ENCODE data around the gene C11orf24. TPM values are rescaled to one million over a fixed set of nuclear protein-coding genes. Genes with fewer than 3 reads are reported as not detected.
A peak's percentile ranks its signal among the peaks of the same experiment; 100 is the strongest.

Gene C11orf24
- total and polyA plus RNA-seq, 2 donors (not counting 1 experiment from before 2014, with no cell fraction given), result 88.6 to 94.2 TPM

GRCh38 chr11:68261749-68262543 is 9.8 kb downstream of the C11orf24 start:
- 96% methylated on average over 24 of the region's 24 CpGs for WGBS (ENCODE audit: insufficient coverage)

More at GRCh38 chr11:68261749-68262543, 9.8 kb downstream of the C11orf24 start:
- intact Hi-C loops (cut with micrococcal nuclease), result no loop called here
- peaks cover 36% of the 10 kb centered on the region for H3K79me2 ChIP-seq (ENCODE audit: control insufficient read depth, insufficient read depth, low read length)
- H3K9ac ChIP-seq (ENCODE audit: low read length), result no peak overlapping the region
- peaks cover 0 to 3% (median 0%) of the 10 kb centered on the region in 3 donors for H3K9me3 ChIP-seq (ENCODE audit: control extremely low read depth in 1 of 3, control insufficient read depth in 2 of 3, insufficient read depth in 1 of 3, low read length in 2 of 3)
- no peak overlapping the region for H3K4me3 ChIP-seq (ENCODE audit: control extremely low read depth in 1 of 5, extremely low read depth in 1 of 5, insufficient read depth in 1 of 5, low read depth in 2 of 5, low read length in 4 of 5)
- peaks cover 35 to 46% of the 10 kb centered on the region in 2 donors for H3K4me1 ChIP-seq (ENCODE audit: control insufficient read depth in 2 of 2, insufficient read depth in 2 of 2, low read length in 2 of 2)
- H3K27ac Mint-ChIP-seq, result peak overlapping the region; percentile 50
- no peaks in the 10 kb centered on the region for H3K27me3 ChIP-seq (replicated peaks in 1 of 4; ENCODE audit: control extremely low read depth in 1 of 4, control insufficient read depth in 3 of 4, insufficient read depth in 4 of 4, low read length in 3 of 4)
- ATAC-seq (ENCODE audit: low read depth) (no peak), DNase-seq (no peak)
- no peak overlapping the region for H3K27ac ChIP-seq (ENCODE audit: low read length in 2 of 2)
- H4K20me1 ChIP-seq (ENCODE audit: control insufficient read depth, insufficient read depth, low read length, poor library complexity, severe bottlenecking), result peaks cover 38% of the 10 kb centered on the region
- H3K27me3 Mint-ChIP-seq, result no peaks in the 10 kb centered on the region
- peaks cover 1 to 56% of the 10 kb centered on the region in 2 experiments for H3K36me3 ChIP-seq (replicated peaks in 1 of 2; ENCODE audit: control extremely low read depth in 1 of 2, control insufficient read depth in 1 of 2, extremely low read depth in 1 of 2, insufficient read depth in 2 of 2, low read length in 1 of 2)
- peaks cover 58% of the 10 kb centered on the region for H3K4me1 Mint-ChIP-seq
- no peak overlapping the region for H3K4me3 Mint-ChIP-seq
- no peaks in the 10 kb centered on the region for H3K9me3 Mint-ChIP-seq (ENCODE audit: insufficient read depth)
- TF ChIP-seq EZH2 (IDR thresholded peaks at IDR 0.05; ENCODE audit: borderline replicate concordance, insufficient read depth, low read depth, low read length, poor library complexity, severe bottlenecking) (no peak), CTCF (IDR thresholded peaks at IDR 0.05) (no peak)
- ChIA-PET POLR2A (interaction anchor here (0.6 to 1.2 kb wide), 2 partner anchors 10 to 35 kb away, joined by 3 read pairs; partner anchors contain the start of gene C11orf24), CTCF (interaction anchor here (9.3 to 10.0 kb wide), 2 partner anchors 10 to 38 kb away, joined by 141 to 427 read pairs; partner anchors contain the start of gene C11orf24)
- H2AFZ ChIP-seq (ENCODE audit: insufficient read depth, low read depth, low read length, poor library complexity, severe bottlenecking), result no peak overlapping the region
- no peak overlapping the region for H3K4me2 ChIP-seq (replicated peaks; ENCODE audit: low read depth, low read length, poor library complexity, severe bottlenecking)
